Tibial nerve (tissue), 4 donors: Measurements from ENCODE around the gene MMP17. TPM values are rescaled to one million over a fixed set of nuclear protein-coding genes. Genes with fewer than 3 reads are reported as not detected.

Experiments
- DNase-seq, 2 donors: peaks; one replicate each; pipeline ENCODE4 v3.0.0-alpha.2; 2019; ENCODE audit warnings: low spot score in 2 of 2
- H3K27ac ChIP-seq, 4 donors: fragments of 200-600 bp; sonication (generic) in 3 of 4; one replicate each; pipeline ENCODE4 v1.5.1; 2017 to 2019; ENCODE audit warnings: mild to moderate bottlenecking in 1 of 4
- H3K27me3 ChIP-seq, 2 donors: fragments of 200-600 bp; sonication (generic) in 1 of 2; one replicate each; pipeline versions ENCODE4 v1.5.1 to v1.6.0; 2017 to 2019
- H3K36me3 ChIP-seq, 3 donors: fragments of 200-600 bp; sonication (generic); one replicate each; pipeline ENCODE4 v1.5.1; 2018 to 2019
- H3K4me1 ChIP-seq, 4 donors: fragments of 200-600 bp; sonication (generic) in 3 of 4; one replicate each; pipeline ENCODE4 v1.5.1; 2017 to 2019
- H3K4me3 ChIP-seq, 4 donors: fragments of 200-600 bp; sonication (generic) in 3 of 4; one replicate each; pipeline ENCODE4 v1.5.1; 2017 to 2019; ENCODE audit warnings: mild to moderate bottlenecking in 1 of 4, moderate library complexity in 1 of 4
- H3K9me3 ChIP-seq, 4 donors: fragments of 200-600 bp; sonication (generic) in 3 of 4; one replicate each; pipeline ENCODE4 v1.5.1; 2017 to 2019
- CTCF ChIP-seq, 5 experiments: fragments of 200-600 bp in 3 of 5; fragments of 450-650 bp in 2 of 5; sonication (generic) in 3 of 5; IDR thresholded peaks; one replicate each; pipeline ENCODE4 v1.5.1; 2016 to 2019; ENCODE audit warnings: antibody characterized with exemption in 5 of 5, mild to moderate bottlenecking in 3 of 5, moderate library complexity in 2 of 5
- EP300 ChIP-seq, 2 donors: sonication (generic); formaldehyde crosslinking; IDR thresholded peaks; one replicate each; pipeline ENCODE4 v1.6.1; 2017; ENCODE audit warnings: antibody characterized with exemption in 2 of 2, mild to moderate bottlenecking in 1 of 2
- POLR2A ChIP-seq, 2 donors: fragments of 450-650 bp; IDR thresholded peaks; one replicate each; pipeline ENCODE4 v1.6.1; 2017; ENCODE audit warnings: antibody characterized with exemption in 2 of 2, mild to moderate bottlenecking in 2 of 2, moderate library complexity in 2 of 2
- WGBS, 2 donors: methylation state at CpG; one replicate each; pipeline ENCODE4 v1.1.5; 2018; 5-methylcytosine and 5-hydroxymethylcytosine counted together
- total RNA-seq, 4 donors: library from RNA; depleted of rRNA; stranded (reverse); fragments of >200 nt; gene quantifications; one replicate each; pipeline ENCODE4 v1.1.0, GENCODE V29; 2016

Gene MMP17
- total RNA-seq, 4 donors from 2014 or later = 10.9 to 65.3 (median 32.6) TPM

GRCh38 chr12:131836714-131837397, 8.7 kb downstream of the MMP17 start:
- Histone ChIP-seq H3K4me3 (no peak overlapping the region), H3K27ac (no peak overlapping the region), H3K36me3 (peaks cover 0 to 23% (median 0%) of the 10 kb centered on the region in 3 donors), H3K4me1 (peaks cover 0 to 29% (median 0%) of the 10 kb centered on the region in 4 donors), H3K27me3 (peaks cover 0 to 24% of the 10 kb centered on the region in 2 donors), H3K9me3 (no peaks in the 10 kb centered on the region)
- 75 to 82% methylated on average over 10 to 12 of the region's 13 CpGs for WGBS, 2 donors
- DNase-seq = no peak
- TF ChIP-seq POLR2A (IDR thresholded peaks at IDR 0.05) (no peak), CTCF (IDR thresholded peaks at IDR 0.05) (no peak), EP300 (IDR thresholded peaks at IDR 0.05) (no peak)

GRCh38 chr12:131840643-131841416, 12.6 kb downstream of the MMP17 start:
- 90 to 93% methylated on average over 43 of the region's 46 CpGs for WGBS, 2 donors

GRCh38 chr12:131841547-131841946, 13.4 kb downstream of the MMP17 start:
- no peak for TF ChIP-seq CTCF (IDR thresholded peaks at IDR 0.05)
- TF ChIP-seq EP300 (IDR thresholded peaks at IDR 0.05) = no peak
- TF ChIP-seq POLR2A (IDR thresholded peaks at IDR 0.05) = no peak
- Histone ChIP-seq H3K9me3 (no peaks in the 10 kb centered on the region), H3K27me3 (no peaks in the 10 kb centered on the region), H3K36me3 (peaks cover 0 to 62% (median 0%) of the 10 kb centered on the region in 3 donors), H3K4me3 (no peak overlapping the region), H3K27ac (no peak overlapping the region), H3K4me1 (no peaks in the 10 kb centered on the region)
- DNase-seq = no peak
- WGBS, 2 donors = 94% methylated on average over 15 to 22 of the region's 22 CpGs

More at GRCh38 chr12:131840643-131841416, 12.6 kb downstream of the MMP17 start:
- no peak overlapping the region for H3K4me3 ChIP-seq
- H3K27me3 ChIP-seq = no peaks in the 10 kb centered on the region
- no peaks in the 10 kb centered on the region for H3K4me1 ChIP-seq
- peaks cover 0 to 55% (median 0%) of the 10 kb centered on the region in 3 donors for H3K36me3 ChIP-seq
- TF ChIP-seq CTCF (IDR thresholded peaks at IDR 0.05) (no peak), EP300 (IDR thresholded peaks at IDR 0.05) (no peak), POLR2A (IDR thresholded peaks at IDR 0.05) (no peak)
- H3K27ac ChIP-seq = no peak overlapping the region
- DNase-seq = no peak
- no peaks in the 10 kb centered on the region for H3K9me3 ChIP-seq

- no peak for TF ChIP-seq EP300 (IDR thresholded peaks at IDR 0.05)
- TF ChIP-seq CTCF (IDR thresholded peaks at IDR 0.05) = no peak
- TF ChIP-seq POLR2A (IDR thresholded peaks at IDR 0.05) = no peak
- DNase-seq = no peak
- H3K4me1 ChIP-seq = no peaks in the 10 kb centered on the region
- H3K27ac ChIP-seq = no peak overlapping the region
- no peak overlapping the region for H3K4me3 ChIP-seq
- H3K27me3 ChIP-seq = no peaks in the 10 kb centered on the region
- no peaks in the 10 kb centered on the region for H3K9me3 ChIP-seq
- peaks cover 0 to 68% (median 0%) of the 10 kb centered on the region in 3 donors for H3K36me3 ChIP-seq
- WGBS, 2 donors = 86 to 90% methylated on average over 14 to 15 of the region's 15 CpGs
Measured at GRCh38 chr12:131842169-131842568, 14.0 kb downstream of the MMP17 start.

GRCh38 chr12:131843527-131843926, 15.3 kb downstream of the MMP17 start:
- H3K4me1 ChIP-seq = no peaks in the 10 kb centered on the region
- H3K27ac ChIP-seq = no peak overlapping the region
- H3K9me3 ChIP-seq = no peaks in the 10 kb centered on the region
- no peaks in the 10 kb centered on the region for H3K27me3 ChIP-seq
- H3K36me3 ChIP-seq = peaks cover 0 to 81% (median 0%) of the 10 kb centered on the region in 3 donors
- TF ChIP-seq POLR2A (IDR thresholded peaks at IDR 0.05) = no peak
- no peak for DNase-seq
- H3K4me3 ChIP-seq = no peak overlapping the region
- 93 to 98% methylated on average over 4 to 16 of the region's 16 CpGs for WGBS, 2 donors
